B cell (primary cell): ENCODE measurements around the gene TBRG1. TPM values are rescaled to one million over a fixed set of nuclear protein-coding genes. Genes with fewer than 3 reads are reported as not detected.

Source experiments
- ATAC-seq: fragments of 200-7000 bp; cut with Tn5 transposase; one replicate; pipeline ENCODE4 v1.10.0; 2021; ENCODE audit warnings: low read depth, mild to moderate bottlenecking, moderate number of reproducible peaks, moderate library complexity
- CTCF ChIA-PET: fragments of 350-600 bp; sonication (Branson Sonifier 250); formaldehyde crosslinking; loops from one replicate; lab custom pipeline; 2021; ENCODE audit warnings: antibody characterized with exemption, inconsistent platforms; lab: Charles Lee
- POLR2A ChIA-PET: fragments of 350-600 bp; sonication (Branson Sonifier 250); formaldehyde crosslinking; loops from one replicate; lab custom pipeline; 2021; ENCODE audit warnings: antibody characterized with exemption; lab: Charles Lee
- DNase-seq: peaks from one replicate; pipeline ENCODE4 v3.0.0; 2013
- H2AFZ ChIP-seq: 2 replicates; pipeline ENCODE4 v1.6.1; 2012; ENCODE audit warnings: mild to moderate bottlenecking, low read depth, low read length; ENCODE audit not compliant: insufficient read depth, poor library complexity, severe bottlenecking
- H3K27ac ChIP-seq, 2 donors: 1 replicate in 1 of 2; 2 replicates in 1 of 2; pipeline ENCODE4 v1.5.1; 2012 to 2013; ENCODE audit warnings: low read length in 2 of 2, mild to moderate bottlenecking in 2 of 2, moderate library complexity in 1 of 2
- H3K27me3 ChIP-seq, 4 experiments: fragments of 200-600 bp in 1 of 4; sonication (generic) in 1 of 4; replicated peaks in 1 of 4; 1 replicate in 2 of 4; 2 replicates in 2 of 4; pipeline versions ENCODE4 v1.6.1 to v1.7.0; 2013 to 2016; ENCODE audit warnings: low read length in 3 of 4, mild to moderate bottlenecking in 2 of 4, mixed read lengths in 1 of 4, moderate library complexity in 1 of 4; ENCODE audit not compliant: insufficient read depth in 4 of 4, control insufficient read depth in 3 of 4; ENCODE audit errors: control extremely low read depth in 1 of 4
- H3K36me3 ChIP-seq, 2 experiments: replicated peaks in 1 of 2; 1 replicate in 1 of 2; 2 replicates in 1 of 2; pipeline versions ENCODE4 v1.6.1 to v1.7.1; 2013; ENCODE audit warnings: low read length in 1 of 2; ENCODE audit not compliant: insufficient read depth in 2 of 2, control insufficient read depth in 1 of 2; ENCODE audit errors: control extremely low read depth in 1 of 2, extremely low read depth in 1 of 2
- H3K4me1 ChIP-seq, 2 donors: fragments of 200-600 bp in 1 of 2; sonication (generic) in 1 of 2; 1 replicate in 1 of 2; 2 replicates in 1 of 2; pipeline versions ENCODE4 v1.5.1 to v1.6.1; 2013 to 2017; ENCODE audit warnings: low read length in 2 of 2; ENCODE audit not compliant: control insufficient read depth in 2 of 2, insufficient read depth in 2 of 2
- H3K4me2 ChIP-seq: replicated peaks from 2 replicates; pipeline ENCODE3; 2012; ENCODE audit warnings: mild to moderate bottlenecking, low read depth, low read length; ENCODE audit not compliant: poor library complexity, severe bottlenecking
- H3K4me3 ChIP-seq, 5 experiments: fragments of 200-600 bp in 1 of 5; sonication (generic) in 1 of 5; 1 replicate in 3 of 5; 2 replicates in 2 of 5; pipeline versions ENCODE4 v1.5.1 to v1.7.0; 2011 to 2016; ENCODE audit warnings: low read length in 4 of 5, mild to moderate bottlenecking in 4 of 5, low read depth in 2 of 5, control low read depth in 1 of 5, moderate library complexity in 1 of 5; ENCODE audit not compliant: insufficient read depth in 1 of 5; ENCODE audit errors: control extremely low read depth in 1 of 5, extremely low read depth in 1 of 5
- H3K79me2 ChIP-seq: fragments of 200-600 bp; sonication (generic); one replicate; pipeline ENCODE4 v1.6.0; 2016; ENCODE audit warnings: low read length; ENCODE audit not compliant: control insufficient read depth, insufficient read depth
- H3K9ac ChIP-seq: fragments of 200-600 bp; sonication (generic); 2 replicates; pipeline ENCODE4 v1.6.1; 2017; ENCODE audit warnings: mild to moderate bottlenecking, low read length, moderate library complexity
- H3K9me3 ChIP-seq, 3 donors: one replicate each; pipeline versions ENCODE4 v1.6.1 to v1.7.1; 2013; ENCODE audit warnings: low read length in 2 of 3; ENCODE audit not compliant: control insufficient read depth in 2 of 3, insufficient read depth in 1 of 3; ENCODE audit errors: control extremely low read depth in 1 of 3
- H4K20me1 ChIP-seq: 2 replicates; pipeline ENCODE4 v1.6.0; 2012; ENCODE audit warnings: mild to moderate bottlenecking, low read length; ENCODE audit not compliant: insufficient read depth, control insufficient read depth, poor library complexity, severe bottlenecking
- H3K27ac Mint-ChIP-seq: one replicate; pipeline ENCODE4 v1.8.0; 2021; ENCODE audit warnings: mixed read lengths
- H3K27me3 Mint-ChIP-seq: one replicate; pipeline ENCODE4 v1.8.0; 2021; ENCODE audit warnings: mixed read lengths
- H3K4me1 Mint-ChIP-seq: one replicate; pipeline ENCODE4 v1.8.0; 2021; ENCODE audit warnings: mixed read lengths
- H3K4me3 Mint-ChIP-seq: one replicate; pipeline ENCODE4 v1.8.0; 2021; ENCODE audit warnings: mixed read lengths
- H3K9me3 Mint-ChIP-seq: one replicate; pipeline ENCODE4 v1.8.0; 2022; ENCODE audit warnings: mixed read lengths; ENCODE audit not compliant: insufficient read depth
- CTCF ChIP-seq: fragments of 200-600 bp; IDR thresholded peaks from one replicate; pipeline ENCODE4 v1.8.0; 2022; ENCODE audit warnings: antibody characterized with exemption, mild to moderate bottlenecking
- EZH2 ChIP-seq: IDR thresholded peaks from 2 replicates; pipeline ENCODE4 v1.6.1; 2012; ENCODE audit warnings: borderline replicate concordance, low read depth, mild to moderate bottlenecking, moderate library complexity, low read length; ENCODE audit not compliant: insufficient read depth, poor library complexity, severe bottlenecking
- WGBS: methylation state at CpG from one replicate; pipeline ENCODE4 v1.1.5; 2013; ENCODE audit warnings: missing lambda C conversion rate; ENCODE audit not compliant: insufficient coverage; 5-methylcytosine and 5-hydroxymethylcytosine counted together
- intact Hi-C: fragments of 100-400 bp; cut with micrococcal nuclease; formaldehyde crosslinking; loops from one replicate; pipeline ENCODE4 v1.10.0; 2022
- polyA plus RNA-seq: library from polyadenylated mRNA; depleted of rRNA; stranded (reverse); fragments of >200 nt; gene quantifications from 2 replicates; pipeline ENCODE4 v1.2.3, GENCODE V29; 2012
- total RNA-seq, 2 donors: library from RNA; stranded (reverse); fragments of 120-200 nt in 1 of 2; gene quantifications; 1 replicate in 1 of 2; 2 replicates in 1 of 2; pipeline versions ENCODE4 v1.2.3 to v1.2.4, GENCODE V29; 2013 to 2022

The TBRG1 gene
- total and polyA plus RNA-seq, 2 donors (not counting 1 experiment from before 2014, with no cell fraction given), result 68.2 to 71.5 TPM

GRCh38 chr11:124667601-124668000, 44.9 kb downstream of the TBRG1 start:
- ChIA-PET POLR2A (no interaction called here), CTCF (interaction anchor here (1.1 to 1.5 kb wide), 4 partner anchors 94 to 170 kb away, joined by 3 to 7 read pairs (median 6); partner anchors contain the start of gene ESAM)
- Histone ChIP-seq H2AFZ (no peak overlapping the region), H3K9me3 (no peaks in the 10 kb centered on the region), H3K4me3 (no peak overlapping the region), H3K9ac (no peak overlapping the region), H3K79me2 (no peaks in the 10 kb centered on the region), H3K27me3 (no peaks in the 10 kb centered on the region), H3K27ac (no peak overlapping the region), H3K4me1 (peaks cover 11 to 20% of the 10 kb centered on the region in 2 donors), H3K4me2 (no peak overlapping the region), H3K36me3 (no peaks in the 10 kb centered on the region), H4K20me1 (no peaks in the 10 kb centered on the region)
- Mint-ChIP-seq H3K4me1 (peaks cover 13% of the 10 kb centered on the region), H3K27me3 (no peaks in the 10 kb centered on the region), H3K27ac (no peak overlapping the region), H3K9me3 (no peaks in the 10 kb centered on the region), H3K4me3 (no peak overlapping the region)
- intact Hi-C loops, result no loop called here
- WGBS, result 99% methylated on average over 3 of the region's 3 CpGs
- no peak for ATAC-seq
- DNase-seq, result no peak
- TF ChIP-seq EZH2, result no peak
- no peak for TF ChIP-seq CTCF

- WGBS, result 82% methylated on average over 2 of the region's 8 CpGs
- DNase-seq (peak; percentile 73), ATAC-seq (no peak)
- no peak overlapping the region for H3K27ac Mint-ChIP-seq
- H3K4me3 ChIP-seq, result no peak overlapping the region
- no peaks in the 10 kb centered on the region for H3K79me2 ChIP-seq
- H3K27me3 Mint-ChIP-seq, result no peaks in the 10 kb centered on the region
- no peak overlapping the region for H3K9ac ChIP-seq
- intact Hi-C loops, result loop anchor here (1.0 kb wide), 5 partner anchors 78 to 207 kb away; no protein-coding TSS in a partner anchor
- H3K4me3 Mint-ChIP-seq, result no peak overlapping the region
- no peaks in the 10 kb centered on the region for H3K9me3 ChIP-seq
- no peak for TF ChIP-seq EZH2
- peak; percentile 96 for TF ChIP-seq CTCF
- H3K27me3 ChIP-seq, result no peaks in the 10 kb centered on the region
- H3K4me2 ChIP-seq, result no peak overlapping the region
- no peaks in the 10 kb centered on the region for H3K36me3 ChIP-seq
- H3K4me1 Mint-ChIP-seq, result peaks cover 23% of the 10 kb centered on the region
- H3K27ac ChIP-seq, result no peak overlapping the region
- no peaks in the 10 kb centered on the region for H4K20me1 ChIP-seq
- peaks cover 21 to 28% of the 10 kb centered on the region in 2 donors for H3K4me1 ChIP-seq
- ChIA-PET POLR2A (no interaction called here), CTCF (interaction anchor here (0.7 to 6.5 kb wide), 39 partner anchors 9 to 473 kb away, joined by 3 to 202 read pairs (median 5); partner anchors contain the start of genes ESAM, MSANTD2, TBRG1 and VSIG2)
- H3K9me3 Mint-ChIP-seq, result no peaks in the 10 kb centered on the region
- no peak overlapping the region for H2AFZ ChIP-seq
Observed at GRCh38 chr11:124669193-124669592, 46.5 kb downstream of the TBRG1 start.
